Renal cortex interstitium (tissue), 11 donors: ENCODE results near the gene ESPNL. TPM values are rescaled to one million over a fixed set of nuclear protein-coding genes. Genes with fewer than 3 reads are reported as not detected.

Source experiments
- DNase-seq, 11 donors: peaks; one replicate each; pipeline ENCODE4 v3.0.0-alpha.2; 2013; ENCODE audit warnings: low read depth in 9 of 11, low spot score in 4 of 11; ENCODE audit errors: extremely low read depth in 1 of 11
- polyA plus RNA-seq, 3 donors: library from polyadenylated mRNA; unstranded; fragments of 120-200 nt; gene quantifications; one replicate each; pipeline ENCODE4 v1.2.1, GENCODE V29; 2013; ENCODE audit not compliant: insufficient read length in 3 of 3

ESPNL gene
- polyA plus RNA-seq, 3 donors = 1.9 to 4.5 (median 2.7) TPM

- no peak for DNase-seq
Measured at GRCh38 chr2:238069021-238069709, 31.0 kb upstream of the ESPNL start.

GRCh38 chr2:238069877-238070276 is 30.3 kb upstream of the ESPNL start:
- DNase-seq = no peak

GRCh38 chr2:238075397-238075796 is 24.7 kb upstream of the ESPNL start:
- DNase-seq = no peak

GRCh38 chr2:238077292-238077691 is 22.8 kb upstream of the ESPNL start:
- DNase-seq = no peak

- no peak for DNase-seq
Measured at GRCh38 chr2:238079874-238080327, 20.2 kb upstream of the ESPNL start.

- no peak for DNase-seq
Measured at GRCh38 chr2:238080518-238080917, 19.6 kb upstream of the ESPNL start.

GRCh38 chr2:238081150-238081549 is 19.0 kb upstream of the ESPNL start:
- no peak for DNase-seq

GRCh38 chr2:238081561-238081960 is 18.6 kb upstream of the ESPNL start:
- DNase-seq = no peak

GRCh38 chr2:238082151-238082550 is 18.0 kb upstream of the ESPNL start:
- no peak for DNase-seq

- DNase-seq = no peak
Measured at GRCh38 chr2:238082827-238083226, 17.3 kb upstream of the ESPNL start.

- DNase-seq = no peak
Measured at GRCh38 chr2:238083919-238084318, 16.2 kb upstream of the ESPNL start.

GRCh38 chr2:238084761-238085160 is 15.4 kb upstream of the ESPNL start:
- no peak for DNase-seq

- DNase-seq = no peak
Measured at GRCh38 chr2:238085899-238086298, 14.2 kb upstream of the ESPNL start.

GRCh38 chr2:238087211-238087610 is 12.9 kb upstream of the ESPNL start:
- DNase-seq = no peak

GRCh38 chr2:238090887-238091286 is 9.3 kb upstream of the ESPNL start:
- no peak for DNase-seq

- no peak for DNase-seq
Measured at GRCh38 chr2:238091436-238092060, 8.6 kb upstream of the ESPNL start.

- no peak for DNase-seq
Measured at GRCh38 chr2:238092486-238093035, 7.6 kb upstream of the ESPNL start.

- DNase-seq = no peak
Measured at GRCh38 chr2:238093181-238094140, 6.7 kb upstream of the ESPNL start.

GRCh38 chr2:238094438-238095022 is 5.6 kb upstream of the ESPNL start:
- no peak for DNase-seq
